Adipose tissue (tissue), 3 donors: Measurements from ENCODE around the gene CD37. TPM values are rescaled to one million over a fixed set of nuclear protein-coding genes. Genes with fewer than 3 reads are reported as not detected.
"Not testable (repeated sequence)": the region's sequence is repeated elsewhere in the genome, so short reads cannot be mapped to it uniquely, and the experiment has no call there.

Source experiments
- H3K27ac ChIP-seq: one replicate; pipeline ENCODE4 v1.5.1; 2013; ENCODE audit warnings: low read depth, low read length
- WGBS, 3 donors: extraction: QIAGEN DNeasy Blood & Tissue Kit; methylation state at CpG; one replicate each; pipeline ENCODE4 v1.1.7; 2013; 5-methylcytosine and 5-hydroxymethylcytosine counted together
- polyA plus RNA-seq, 3 donors: library from polyadenylated mRNA; stranded (reverse); fragments of 200-250 nt; gene quantifications; one replicate each; pipeline ENCODE4 v1.2.3, GENCODE V29; 2013
- donor health status: healthy with polysubstance abuse.
- donor health status: Bipolar disorder and iron deficiency.
- donor health status: healthy.

CD37 gene
- polyA plus RNA-seq, 3 donors: 6.8 to 18.1 (median 10.6) TPM

DNA sequence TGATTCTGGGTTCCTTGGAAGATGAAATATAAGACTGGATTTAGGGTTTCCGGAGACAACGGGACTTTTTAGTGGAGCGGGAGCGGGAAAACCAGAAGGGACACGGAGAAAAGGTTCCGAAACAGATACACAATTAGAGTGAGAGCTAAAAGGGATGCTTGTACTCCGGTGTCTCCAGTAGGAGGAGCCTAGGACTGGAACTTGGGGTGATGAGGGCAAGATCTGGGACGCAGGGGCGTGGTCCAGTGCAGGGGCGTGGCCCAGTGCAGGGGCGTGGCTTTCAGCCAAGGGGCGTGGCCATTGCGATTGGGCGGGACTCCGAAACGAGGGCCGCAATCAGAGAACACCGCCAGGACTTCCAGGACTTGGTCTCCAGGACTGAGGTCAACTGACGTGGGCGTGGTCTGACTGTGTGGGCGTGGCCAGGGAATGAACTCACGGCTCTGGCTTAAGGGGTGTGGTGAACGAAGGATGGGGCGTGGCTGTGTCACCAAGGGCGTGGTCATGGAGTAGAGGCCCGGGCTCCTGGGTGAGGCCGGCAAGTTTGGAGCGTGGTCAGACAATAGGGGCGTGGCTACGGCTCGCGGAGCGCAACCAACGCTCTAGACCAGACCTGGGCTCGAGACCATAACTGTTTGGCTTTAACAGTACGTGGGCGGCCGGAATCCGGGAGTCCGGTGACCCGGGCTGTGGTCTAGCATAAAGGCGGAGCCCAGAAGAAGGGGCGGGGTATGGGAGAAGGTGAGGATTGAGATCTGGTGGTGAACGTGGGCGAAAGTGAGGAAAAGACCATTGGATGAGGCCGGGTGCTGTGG is 28.3 kb downstream of the CD37 start, which contains the start of gene DKKL1:
DKKL1 (plus strand) TSS at position 610 of the 815 bp plus-strand sequence; CDS start at position 732, 122 bp downstream.
- 1 to 2% (median 1%) methylated on average over 46 of the region's 46 CpGs for WGBS, 3 donors
- no peak within 1 kb of the TSS for H3K27ac ChIP-seq

GRCh38 chr19:49364083-49364737 is 29.0 kb downstream of the CD37 start:
- WGBS, 3 donors: 67 to 73% (median 72%) methylated on average over 27 of the region's 27 CpGs
- H3K27ac ChIP-seq: no peak overlapping the region

DNA sequence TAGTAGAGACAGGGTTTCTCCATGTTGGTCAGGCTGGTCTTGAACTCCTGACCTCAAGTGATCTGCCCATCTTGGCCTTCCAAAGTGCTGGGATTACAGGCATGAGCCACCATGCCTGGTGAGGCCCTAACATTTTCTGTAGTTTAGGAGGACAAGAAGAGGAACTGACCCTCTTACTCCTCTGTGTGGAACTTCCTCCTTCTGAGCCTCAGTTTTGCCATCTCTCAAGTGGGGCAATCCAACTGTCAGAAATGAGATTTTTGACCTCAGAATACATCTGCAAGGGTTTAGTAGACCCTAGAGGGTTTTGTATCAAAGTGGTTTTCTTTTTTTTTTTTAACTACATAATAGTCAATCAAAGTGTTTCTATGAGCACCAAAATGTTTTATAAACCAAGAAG is 30.9 kb downstream of the CD37 start:
- H3K27ac ChIP-seq: no peak overlapping the region

GRCh38 chr19:49368711-49369358 is 33.6 kb downstream of the CD37 start:
- 83 to 97% (median 86%) methylated on average over 5 of the region's 5 CpGs for WGBS, 3 donors
- no peak overlapping the region for H3K27ac ChIP-seq

DNA sequence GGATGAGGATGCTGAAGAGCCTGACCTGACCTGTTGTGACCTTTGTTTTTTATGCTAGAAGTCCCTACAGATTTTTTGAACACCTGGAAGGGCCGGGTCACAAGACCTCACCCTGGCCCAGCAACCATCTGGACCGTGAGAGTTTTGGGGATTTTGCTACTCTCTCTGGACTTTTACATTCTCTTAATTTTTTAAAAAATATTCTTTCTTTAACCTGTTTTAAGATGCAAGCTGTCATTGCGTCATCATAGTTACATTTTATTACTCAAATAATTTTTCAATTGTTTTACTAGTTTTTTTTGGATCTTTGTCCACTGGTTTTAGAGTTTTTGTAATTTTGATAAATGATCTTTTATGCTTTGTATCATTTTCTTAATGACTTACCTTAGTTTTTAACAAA is 36.0 kb downstream of the CD37 start:
- no peak overlapping the region for H3K27ac ChIP-seq
- WGBS, 3 donors: 74 to 85% (median 74%) methylated on average over 3 of the region's 3 CpGs

DNA sequence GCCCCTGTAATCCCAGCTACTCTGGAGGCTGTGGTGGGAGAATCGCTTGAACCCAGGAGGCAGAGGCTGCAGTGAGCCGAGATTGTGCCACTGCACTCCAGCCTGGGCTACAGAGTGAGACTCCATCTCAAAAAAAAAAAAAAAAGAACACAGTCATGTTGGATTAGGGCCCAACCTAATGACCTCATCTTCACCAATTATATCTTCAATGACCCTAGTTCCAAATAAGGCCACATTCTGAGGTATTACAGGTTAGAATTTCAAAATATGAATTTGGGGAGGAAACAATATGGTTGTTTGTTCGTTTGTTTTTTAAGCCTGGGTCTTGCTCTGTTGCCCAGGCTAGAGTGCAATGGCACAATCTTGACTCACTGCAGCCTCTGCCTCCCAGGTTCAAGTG is 38.0 kb downstream of the CD37 start:
- 80 to 88% (median 86%) methylated on average over 3 of the region's 3 CpGs for WGBS, 3 donors
- not testable (repeated sequence) for H3K27ac ChIP-seq

- no peak overlapping the region for H3K27ac ChIP-seq
- 84 to 92% (median 88%) methylated on average over 16 of the region's 16 CpGs for WGBS, 3 donors
These were observed 39.6 kb downstream of the CD37 start for GRCh38 chr19:49374665-49375434.

DNA sequence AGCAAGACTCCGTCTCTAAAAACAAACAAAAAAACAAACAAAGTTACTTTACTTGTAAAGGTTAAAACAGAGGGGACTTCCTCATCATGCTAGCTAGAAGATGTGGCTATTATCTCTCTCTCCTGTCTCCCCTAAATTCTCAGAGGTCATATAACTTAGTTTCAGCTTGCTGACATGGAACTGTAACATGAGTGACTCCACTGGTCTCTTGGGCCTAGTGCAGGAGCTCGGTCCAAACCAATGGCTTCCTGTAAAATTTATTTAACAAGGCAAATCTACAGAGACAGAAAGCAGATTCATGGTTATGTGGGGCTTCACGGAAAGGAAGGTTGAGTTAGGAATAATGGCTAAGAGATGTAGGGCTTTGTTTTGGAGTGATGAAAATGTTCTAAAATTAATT is 43.3 kb downstream of the CD37 start:
- H3K27ac ChIP-seq: no peak overlapping the region
- whole genome bisulfite sequencing, 3 donors: 61 to 75% (median 69%) methylated on average over 3 of the region's 3 CpGs

- no peak overlapping the region for H3K27ac ChIP-seq
- WGBS, 3 donors: 92 to 98% (median 95%) methylated on average over 3 of the region's 3 CpGs
These were observed 45.2 kb downstream of the CD37 start for GRCh38 chr19:49380391-49380790.

DNA sequence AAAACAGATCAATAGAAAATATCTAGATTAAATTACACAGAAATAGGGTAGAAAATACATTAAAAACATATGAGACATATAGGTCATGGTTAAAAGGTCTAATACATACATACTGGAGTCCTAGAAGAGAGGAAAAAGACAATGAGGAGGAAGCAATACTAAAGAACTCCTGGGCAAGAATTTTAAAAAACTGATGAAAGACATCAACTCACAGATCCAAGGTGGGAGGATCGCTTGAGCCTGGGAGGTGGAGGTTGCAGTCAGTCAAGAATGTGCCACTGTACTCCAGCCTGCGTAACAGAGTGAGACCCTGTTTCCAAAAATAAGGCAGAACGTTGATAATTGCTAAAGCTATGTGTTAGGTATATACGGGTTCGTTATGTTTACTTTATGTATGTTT is 47.4 kb downstream of the CD37 start:
- no peak overlapping the region for H3K27ac ChIP-seq
- WGBS, 3 donors: 91 to 94% (median 93%) methylated on average over 5 of the region's 5 CpGs

- WGBS, 3 donors: 45 to 96% (median 56%) methylated on average over 1 of the region's 1 CpG
These were observed 48.4 kb downstream of the CD37 start for GRCh38 chr19:49383599-49383998.

DNA sequence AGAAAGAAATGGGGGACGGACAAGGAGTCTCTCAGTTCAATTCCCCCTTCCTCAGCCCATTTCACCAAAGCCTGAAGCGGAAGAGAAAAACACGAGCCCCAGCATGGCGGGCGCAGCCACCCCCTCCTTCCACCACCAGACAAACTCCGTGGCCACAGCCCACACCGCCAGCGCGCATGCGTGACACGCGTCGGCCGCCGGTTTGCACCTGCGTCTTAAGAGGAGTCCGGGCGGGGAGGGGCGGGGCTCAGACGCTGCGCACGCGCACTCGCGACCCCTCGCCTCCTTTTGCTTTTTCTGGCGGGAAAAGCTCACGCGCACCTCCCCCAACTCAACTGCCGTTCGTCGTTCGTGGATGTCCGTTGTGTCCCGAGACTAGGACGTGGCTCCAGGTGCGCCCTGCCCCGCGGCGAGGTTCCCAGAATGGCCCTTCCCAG is 52.7 kb downstream of the CD37 start, which contains the start of gene KASH5:
KASH5 (plus strand) TSS at position 314 of the 437 bp plus-strand sequence. CDS start 2,635 bp downstream, outside the sequence.
- H3K27ac ChIP-seq: no peak within 1 kb of the TSS
- 36 to 52% (median 50%) methylated on average over 40 of the region's 40 CpGs for WGBS, 3 donors

More at GRCh38 chr19:49383599-49383998, 48.4 kb downstream of the CD37 start:
- no peak overlapping the region for H3K27ac ChIP-seq

DNA sequence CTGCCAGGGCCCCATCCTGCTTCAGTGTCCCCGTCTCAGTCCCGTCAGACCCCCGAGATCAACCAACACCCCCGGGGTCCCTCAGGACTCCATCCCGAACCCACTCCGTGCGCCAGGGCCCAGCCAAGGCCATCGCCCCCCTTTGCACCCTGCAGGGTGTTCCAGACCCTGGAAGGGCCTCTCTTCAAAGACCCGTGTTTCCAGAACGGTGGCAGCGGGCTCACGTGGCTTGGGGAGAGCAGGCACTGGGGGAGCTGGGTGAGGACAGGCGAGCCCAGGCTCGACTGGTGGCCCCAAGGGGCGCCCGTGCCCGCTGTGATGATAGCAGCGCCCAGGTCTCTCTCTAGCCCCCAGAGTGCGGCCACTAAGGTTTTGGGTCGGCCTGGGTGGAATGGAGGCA is 54.2 kb downstream of the CD37 start:
- H3K27ac ChIP-seq: no peak overlapping the region
- WGBS, 3 donors: 90% methylated on average over 20 of the region's 20 CpGs

Other genes with a start within 250 kb of the CD37 start
- gene SNRNP70, start 250.0 kb upstream of the CD37 start, polyA plus RNA-seq: 100 to 1,000 TPM; 170 to 188 (median 186) TPM
- 10 to 100 TPM in 1 of 3 donors, 1 to 10 TPM in 2; 4.3 to 12.9 (median 6.6) TPM for gene LIN7B, start 221.0 kb upstream of the CD37 start, polyA plus RNA-seq
- gene C19orf73, start 216.3 kb upstream of the CD37 start, polyA plus RNA-seq: 1 to 10 TPM in 2 of 3 donors, not detected in 1; 1.5 to 5.1 TPM
- gene PPFIA3, start 215.9 kb upstream of the CD37 start, polyA plus RNA-seq: 10 to 100 TPM in 1 of 3 donors, 1 to 10 TPM in 2; 8.5 to 20.1 (median 8.9) TPM
- 1 to 10 TPM in 2 of 3 donors, under 1 TPM in 1; 0.89 to 2.8 (median 1.3) TPM for gene HRC, start 180.0 kb upstream of the CD37 start, polyA plus RNA-seq
- 10 to 100 TPM in 2 of 3 donors, 1 to 10 TPM in 1; 8.5 to 45.9 (median 11.9) TPM for gene TRPM4, start 177.6 kb upstream of the CD37 start, polyA plus RNA-seq
- 1 to 10 TPM in 2 of 3 donors, under 1 TPM in 1; 0.90 to 1.6 (median 1.0) TPM for gene SLC6A16, start 10.2 kb upstream of the CD37 start, polyA plus RNA-seq
- 10 to 100 TPM; 19.3 to 37.7 (median 34.0) TPM for gene TEAD2, start 27.0 kb downstream of the CD37 start, polyA plus RNA-seq
- under 1 TPM in 2 of 3 donors, not detected in 1; 0.21 to 0.61 TPM for gene DKKL1, start 28.5 kb downstream of the CD37 start, polyA plus RNA-seq
- 1 to 10 TPM in 1 of 3 donors, not detected in 2; 1.9 TPM for gene KASH5, start 52.8 kb downstream of the CD37 start, polyA plus RNA-seq
- not detected for gene PTH2, start 88.0 kb downstream of the CD37 start, polyA plus RNA-seq
- not detected for gene GFY, start 90.0 kb downstream of the CD37 start, polyA plus RNA-seq
- 1 to 10 TPM in 2 of 3 donors, under 1 TPM in 1; 0.23 to 7.3 (median 1.5) TPM for gene SLC17A7, start 106.1 kb downstream of the CD37 start, polyA plus RNA-seq
- gene PIH1D1, start 116.4 kb downstream of the CD37 start, polyA plus RNA-seq: 10 to 100 TPM; 43.8 to 85.5 (median 50.3) TPM
- gene ALDH16A1, start 117.8 kb downstream of the CD37 start, polyA plus RNA-seq: 10 to 100 TPM; 24.1 to 31.4 (median 29.5) TPM
- 10 to 100 TPM in 1 of 3 donors, 1 to 10 TPM in 2; 2.6 to 20.5 (median 7.4) TPM for gene FLT3LG, start 138.8 kb downstream of the CD37 start, polyA plus RNA-seq
- 1,000 to 10,000 TPM; 3,139 to 5,659 (median 3,499) TPM for gene RPL13A, start 152.2 kb downstream of the CD37 start, polyA plus RNA-seq
- 1,000 to 10,000 TPM; 3,233 to 6,569 (median 4,953) TPM for gene RPS11, start 161.0 kb downstream of the CD37 start, polyA plus RNA-seq
- gene FCGRT, start 177.3 kb downstream of the CD37 start, polyA plus RNA-seq: 100 to 1,000 TPM in 2 of 3 donors, 10 to 100 TPM in 1; 57.1 to 268 (median 264) TPM
- 10 to 100 TPM in 2 of 3 donors, 1 to 10 TPM in 1; 7.8 to 61.6 (median 33.7) TPM for gene RCN3, start 192.6 kb downstream of the CD37 start, polyA plus RNA-seq
- gene NOSIP, start 245.2 kb downstream of the CD37 start, polyA plus RNA-seq: 10 to 100 TPM; 61.0 to 95.7 (median 77.8) TPM
- gene PRRG2, start 245.9 kb downstream of the CD37 start, polyA plus RNA-seq: 10 to 100 TPM in 1 of 3 donors, 1 to 10 TPM in 2; 2.9 to 11.7 (median 3.0) TPM